ENCODE data around the gene COX7A2L.

The COX7A2L gene

GRCh38 chr2:42340938-42341636 is 19.9 kb downstream of the COX7A2L start:
- ChIA-PET CTCF (no interaction called here), POLR2A (no interaction called here)
- DNase-seq (ENCODE audit: extremely low spot score), result no peak
- TF ChIP-seq HDGF (IDR thresholded peaks at IDR 0.05; ENCODE audit: borderline replicate concordance), result no peak
- TF ChIP-seq BHLHE40 (IDR thresholded peaks at IDR 0.05; ENCODE audit: borderline replicate concordance), result no peak
- no peak for TF ChIP-seq ZNF384 (IDR thresholded peaks at IDR 0.05)
- no peak for TF ChIP-seq SP1 (IDR thresholded peaks at IDR 0.05)
- TF ChIP-seq FOXK2 (IDR thresholded peaks at IDR 0.05), result no peak
- TF ChIP-seq L3MBTL2 (conservative IDR thresholded peaks at IDR 0.05), result no peak
- TF ChIP-seq PKNOX1 (IDR thresholded peaks at IDR 0.05), result no peak
- TF ChIP-seq ARNT (IDR thresholded peaks at IDR 0.05), result no peak
- TF ChIP-seq ELF4 (IDR thresholded peaks at IDR 0.05), result no peak
- no peak for TF ChIP-seq CTBP1 (IDR thresholded peaks at IDR 0.05; ENCODE audit: borderline replicate concordance)
- no peak for TF ChIP-seq LEF1 (IDR thresholded peaks at IDR 0.05; ENCODE audit: borderline replicate concordance)

- POLR2A ChIA-PET, result no interaction called here
- DNase-seq (ENCODE audit: extremely low spot score), result no peak
- CTCF ChIA-PET, result no interaction called here
- TF ChIP-seq SP1 (IDR thresholded peaks at IDR 0.05) (no peak), PKNOX1 (IDR thresholded peaks at IDR 0.05) (no peak), ARNT (IDR thresholded peaks at IDR 0.05) (no peak)
These were observed 20.7 kb downstream of the COX7A2L start for GRCh38 chr2:42340045-42340937.

- POLR2A ChIA-PET, result no interaction called here
- DNase-seq (ENCODE audit: extremely low spot score), result peak; percentile 41
- TF ChIP-seq LEF1 (IDR thresholded peaks at IDR 0.05; ENCODE audit: borderline replicate concordance) (no peak), TARDBP (IDR thresholded peaks at IDR 0.05) (no peak), CTBP1 (IDR thresholded peaks at IDR 0.05; ENCODE audit: borderline replicate concordance) (no peak)
- CTCF ChIA-PET, result no interaction called here
These were observed 21.7 kb downstream of the COX7A2L start for GRCh38 chr2:42339191-42339912.

GRCh38 chr2:42338567-42339190 is 22.3 kb downstream of the COX7A2L start:
- ChIA-PET CTCF (no interaction called here), POLR2A (no interaction called here)
- no peak for DNase-seq (ENCODE audit: extremely low spot score)
- TF ChIP-seq ARNT (IDR thresholded peaks at IDR 0.05) (no peak), LEF1 (IDR thresholded peaks at IDR 0.05; ENCODE audit: borderline replicate concordance) (no peak), HDGF (IDR thresholded peaks at IDR 0.05; ENCODE audit: borderline replicate concordance) (no peak), FOXK2 (IDR thresholded peaks at IDR 0.05) (no peak), TARDBP (IDR thresholded peaks at IDR 0.05) (no peak), SP1 (IDR thresholded peaks at IDR 0.05) (no peak), ZNF384 (IDR thresholded peaks at IDR 0.05) (no peak), CTBP1 (IDR thresholded peaks at IDR 0.05; ENCODE audit: borderline replicate concordance) (no peak), SUZ12 (IDR thresholded peaks at IDR 0.05) (no peak), BHLHE40 (IDR thresholded peaks at IDR 0.05; ENCODE audit: borderline replicate concordance) (no peak), FOXM1 (IDR thresholded peaks at IDR 0.05; ENCODE audit: borderline replicate concordance) (no peak), L3MBTL2 (conservative IDR thresholded peaks at IDR 0.05) (no peak), ELF4 (IDR thresholded peaks at IDR 0.05) (no peak), NFRKB (IDR thresholded peaks at IDR 0.05) (no peak), FOXA1 (IDR thresholded peaks at IDR 0.05) (no peak), PKNOX1 (IDR thresholded peaks at IDR 0.05) (no peak)

GRCh38 chr2:42337846-42338566 is 23.0 kb downstream of the COX7A2L start:
- no peak for DNase-seq (ENCODE audit: extremely low spot score)
- TF ChIP-seq TARDBP (IDR thresholded peaks at IDR 0.05) (no peak), ELF4 (IDR thresholded peaks at IDR 0.05) (no peak), LEF1 (IDR thresholded peaks at IDR 0.05; ENCODE audit: borderline replicate concordance) (no peak), FOXA1 (IDR thresholded peaks at IDR 0.05) (no peak), CTBP1 (IDR thresholded peaks at IDR 0.05; ENCODE audit: borderline replicate concordance) (no peak)
- ChIA-PET CTCF (no interaction called here), POLR2A (no interaction called here)
